ENCODE results near the gene PLEKHA3.

DNA sequence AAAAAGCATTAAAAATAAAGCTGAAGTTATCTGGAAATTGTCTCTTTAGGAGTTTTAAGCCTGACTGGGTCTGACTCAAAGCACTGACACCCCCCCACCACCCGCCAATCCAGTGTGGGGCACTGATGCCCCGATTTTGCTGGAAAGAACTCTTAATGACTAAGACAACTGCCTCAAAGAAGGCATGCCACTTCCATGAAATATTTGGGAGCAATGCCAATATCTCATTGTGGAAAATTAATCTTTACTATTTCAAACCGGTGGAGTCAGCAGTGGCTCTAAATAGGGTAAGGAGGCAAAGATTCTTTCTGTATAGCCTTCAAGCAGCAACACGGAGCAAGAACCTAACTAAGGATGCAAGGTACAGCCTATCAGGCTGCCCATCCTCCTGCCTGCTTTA is 6.3 kb upstream of the PLEKHA3 start:
- TF ChIP-seq, protein P1, sequence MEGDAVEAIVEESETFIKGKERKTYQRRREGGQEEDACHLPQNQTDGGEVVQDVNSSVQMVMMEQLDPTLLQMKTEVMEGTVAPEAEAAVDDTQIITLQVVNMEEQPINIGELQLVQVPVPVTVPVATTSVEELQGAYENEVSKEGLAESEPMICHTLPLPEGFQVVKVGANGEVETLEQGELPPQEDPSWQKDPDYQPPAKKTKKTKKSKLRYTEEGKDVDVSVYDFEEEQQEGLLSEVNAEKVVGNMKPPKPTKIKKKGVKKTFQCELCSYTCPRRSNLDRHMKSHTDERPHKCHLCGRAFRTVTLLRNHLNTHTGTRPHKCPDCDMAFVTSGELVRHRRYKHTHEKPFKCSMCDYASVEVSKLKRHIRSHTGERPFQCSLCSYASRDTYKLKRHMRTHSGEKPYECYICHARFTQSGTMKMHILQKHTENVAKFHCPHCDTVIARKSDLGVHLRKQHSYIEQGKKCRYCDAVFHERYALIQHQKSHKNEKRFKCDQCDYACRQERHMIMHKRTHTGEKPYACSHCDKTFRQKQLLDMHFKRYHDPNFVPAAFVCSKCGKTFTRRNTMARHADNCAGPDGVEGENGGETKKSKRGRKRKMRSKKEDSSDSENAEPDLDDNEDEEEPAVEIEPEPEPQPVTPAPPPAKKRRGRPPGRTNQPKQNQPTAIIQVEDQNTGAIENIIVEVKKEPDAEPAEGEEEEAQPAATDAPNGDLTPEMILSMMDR (conservative IDR thresholded peaks at IDR 0.05 in 1 of 2, IDR thresholded peaks at IDR 0.05 in 1 of 2; ENCODE audit: low read depth in 1 of 2, low read length in 2 of 2) = no peak
- TF ChIP-seq EZH2 (IDR thresholded peaks at IDR 0.05; ENCODE audit: low read length, missing control alignments) = no peak
